ENCODE data around the gene SMIM9.
"Not testable (repeated sequence)": the region's sequence is repeated elsewhere in the genome, so short reads cannot be mapped to it uniquely, and the experiment has no call there.

Gene SMIM9

DNA sequence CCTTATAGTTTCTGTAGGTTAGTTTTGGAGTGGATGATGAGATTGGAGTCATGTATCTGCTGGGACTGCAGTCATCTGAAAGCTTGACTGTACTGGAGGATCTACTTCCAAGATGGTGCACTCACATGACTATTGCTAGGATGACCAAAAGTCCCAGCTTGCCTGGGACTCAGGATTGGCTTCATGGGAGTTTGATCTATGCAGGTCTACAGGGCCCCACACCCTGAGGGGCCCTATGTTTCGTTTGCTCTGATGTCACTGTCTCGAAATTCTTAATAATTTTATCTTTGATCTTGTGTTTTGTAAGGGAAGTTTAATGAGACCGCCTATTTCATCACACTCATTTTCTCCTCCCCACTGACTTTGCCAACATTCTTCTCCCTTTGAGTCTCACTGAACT is at the start of gene SMIM9:
Gene SMIM9 (minus strand): TSS at position 101 of the 400 bp plus-strand sequence. CDS start 3,806 bp downstream, outside the sequence.
- no peak for FAIRE-seq
- no peak for DNase-seq (ENCODE audit: low spot score)

- DNase-seq (ENCODE audit: low spot score); FAIRE-seq: not testable (repeated sequence)
These were observed 49.6 kb upstream of the SMIM9 start for GRCh38 chrX:154884069-154884468.

DNA sequence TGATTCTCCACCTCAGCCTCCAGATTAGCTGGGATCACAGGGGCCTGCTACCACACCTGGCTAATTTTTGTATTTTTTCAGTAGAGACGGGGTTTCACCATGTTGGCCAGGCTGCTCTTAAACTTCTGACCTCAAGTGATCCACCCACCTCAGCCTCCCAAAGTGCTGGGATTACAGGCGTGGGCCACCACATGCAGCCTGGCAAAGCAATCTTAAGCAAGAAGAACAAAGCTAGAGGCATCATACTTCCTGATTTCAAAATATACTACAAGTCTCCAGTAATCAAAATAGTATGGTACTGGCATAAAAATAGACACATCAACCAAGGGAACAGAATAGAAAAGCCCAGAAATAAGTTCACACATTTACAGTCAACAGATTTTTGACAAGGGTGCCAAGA is 38.9 kb upstream of the SMIM9 start:
- FAIRE-seq (no peak), DNase-seq (ENCODE audit: low spot score) (no peak)

GRCh38 chrX:154868522-154868921 is 34.1 kb upstream of the SMIM9 start:
- not testable (repeated sequence) for DNase-seq (ENCODE audit: low spot score); FAIRE-seq

GRCh38 chrX:154855256-154855655 is 20.8 kb upstream of the SMIM9 start:
- DNase-seq (ENCODE audit: low spot score) = no peak
- no peak for FAIRE-seq

DNA sequence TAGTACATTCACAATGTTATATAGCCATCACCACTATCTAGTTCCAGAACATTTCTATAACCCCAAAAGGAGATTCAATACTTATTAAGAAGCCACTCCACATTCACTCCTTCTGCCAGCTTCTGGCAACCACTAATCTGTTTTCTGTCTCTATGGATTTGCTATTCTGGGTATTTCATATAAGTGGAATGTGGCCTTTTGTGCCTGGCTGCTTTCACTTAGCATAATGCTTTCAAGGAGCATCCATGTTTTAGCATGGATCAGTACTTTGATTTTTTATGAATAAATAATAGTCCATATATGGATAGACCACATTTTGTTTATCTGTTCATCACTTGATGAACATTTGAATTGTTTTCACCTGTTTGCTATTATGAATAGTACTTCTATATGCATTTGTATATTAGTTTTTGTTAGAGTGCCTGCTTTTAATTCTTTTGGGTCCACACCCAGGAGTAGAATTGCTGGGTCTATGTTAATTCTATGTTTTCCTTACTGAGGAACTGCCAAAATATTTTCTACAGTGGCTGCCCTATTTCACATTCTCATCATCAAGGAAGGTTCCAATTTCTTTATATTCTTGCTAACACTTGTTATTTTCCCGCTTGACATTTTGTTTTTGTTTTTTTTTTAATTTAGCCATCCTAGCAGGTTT is 16.6 kb upstream of the SMIM9 start:
- FAIRE-seq (no peak), DNase-seq (ENCODE audit: low spot score) (no peak)

DNA sequence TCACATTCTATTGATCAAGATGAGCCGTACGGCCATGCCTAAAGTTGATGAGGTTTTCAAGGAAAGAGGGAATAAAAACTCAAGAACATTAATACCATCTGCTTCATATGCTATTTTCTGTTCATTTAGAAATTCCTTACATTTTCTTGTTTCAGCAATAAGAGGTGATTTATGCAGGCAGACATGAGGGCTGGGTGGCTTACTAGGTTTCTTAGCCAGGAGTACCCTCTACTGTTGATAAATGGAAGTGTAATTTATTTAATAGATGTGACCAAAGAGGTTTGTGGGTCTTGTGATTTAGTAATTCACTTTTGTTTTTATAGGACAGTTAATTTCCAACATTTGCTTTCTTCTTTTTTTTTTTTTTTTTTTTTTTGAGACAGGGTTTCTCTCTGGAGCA is 6.4 kb upstream of the SMIM9 start:
- peak; percentile 11 for DNase-seq (ENCODE audit: low spot score)
- no peak for FAIRE-seq

DNA sequence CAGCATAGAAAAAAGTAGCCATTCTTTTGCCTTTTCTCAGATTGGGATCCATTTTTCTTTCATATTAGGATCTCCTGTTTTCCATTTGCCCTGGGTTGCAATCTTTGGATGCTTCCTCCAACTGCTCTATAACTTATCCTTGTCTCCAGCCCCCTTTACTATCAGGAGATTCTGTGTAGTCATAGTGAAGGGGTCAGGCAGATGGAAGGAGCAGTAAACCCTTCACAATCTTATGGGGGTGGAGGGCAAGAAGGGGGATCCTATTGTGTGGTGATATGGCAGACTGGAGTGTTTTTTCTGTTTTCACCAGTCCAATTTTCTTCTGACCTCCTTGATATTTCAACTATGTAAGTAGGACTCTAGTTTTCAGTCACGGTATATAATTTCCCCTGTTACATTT is 1.7 kb upstream of the SMIM9 start:
- DNase-seq (ENCODE audit: low spot score) (no peak), FAIRE-seq (no peak)

DNA sequence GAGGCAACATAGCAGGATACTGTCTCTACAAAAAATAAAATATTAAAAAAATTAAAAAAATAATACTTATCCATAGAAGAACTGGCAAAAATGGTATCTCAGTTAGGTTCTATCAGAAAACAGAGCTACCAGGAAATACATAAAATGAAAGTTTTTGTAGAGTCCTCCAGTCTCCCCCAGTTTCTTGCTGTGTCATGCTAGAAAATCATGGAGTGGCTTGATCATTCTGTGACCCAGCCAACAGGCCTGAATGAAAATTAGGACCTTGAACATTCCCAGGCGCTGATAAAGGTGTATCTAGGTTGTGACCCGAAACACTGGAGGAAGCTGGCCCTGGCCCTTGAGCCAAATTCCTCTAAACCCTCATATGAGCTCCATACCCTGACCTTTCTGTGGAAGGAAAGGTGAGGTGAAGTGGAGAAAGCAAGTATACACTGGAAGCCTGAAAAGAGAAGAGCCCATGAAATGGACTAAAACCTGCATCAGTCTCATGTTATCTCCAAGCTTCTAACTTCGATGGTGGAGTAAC is 652 bp downstream of the SMIM9 start:
- no peak for DNase-seq (ENCODE audit: low spot score)
- FAIRE-seq = no peak

DNA sequence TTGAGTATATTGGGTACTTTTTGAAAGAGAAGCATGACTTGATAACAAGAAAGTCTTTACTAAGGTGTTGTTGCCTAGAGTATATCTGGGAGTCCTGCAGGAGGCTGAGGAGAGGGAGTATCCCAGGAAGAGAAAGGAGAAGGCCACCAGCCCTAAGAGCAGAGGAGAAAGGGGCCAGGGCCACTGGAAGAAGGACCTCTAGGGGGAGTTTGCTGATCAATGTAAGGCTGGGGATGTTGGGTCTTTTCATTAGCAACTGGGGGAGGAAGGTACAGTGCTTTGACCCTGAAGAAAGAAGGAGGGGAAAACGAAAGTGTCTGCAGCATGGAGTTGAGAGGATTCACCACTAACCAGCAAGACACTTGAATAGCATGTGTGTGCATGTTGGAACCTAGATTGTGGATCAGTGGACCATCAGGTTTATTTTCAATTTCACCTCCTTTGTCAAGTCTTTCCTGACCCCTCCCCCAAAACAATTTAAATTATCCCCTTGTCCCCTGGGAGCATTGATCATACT is 4.5 kb downstream of the SMIM9 start:
- DNase-seq (ENCODE audit: low spot score) (no peak), FAIRE-seq (no peak)

GRCh38 chrX:154829134-154829533 is 5.3 kb downstream of the SMIM9 start:
- no peak for DNase-seq (ENCODE audit: low spot score)

DNA sequence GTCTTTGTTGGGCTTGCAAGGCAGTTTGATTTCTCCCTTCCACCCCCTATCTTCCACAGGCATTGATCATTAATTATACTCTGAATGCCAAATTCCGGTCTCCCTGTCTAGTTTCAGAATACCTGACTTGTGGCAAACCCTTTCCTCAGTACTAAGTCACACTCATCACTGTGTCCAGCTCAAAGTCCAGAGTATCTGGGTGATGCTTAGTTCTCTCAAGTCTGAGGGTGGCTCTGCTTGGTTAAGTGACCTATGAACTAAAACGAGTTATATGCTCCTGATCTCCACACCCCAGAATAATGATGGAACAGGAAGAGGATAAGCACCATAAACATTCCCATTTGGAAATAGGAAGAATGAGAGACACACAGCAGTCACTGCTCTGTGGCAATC is 6.5 kb downstream of the SMIM9 start:
- no peak for FAIRE-seq
- no peak for DNase-seq (ENCODE audit: low spot score)

More at GRCh38 chrX:154829134-154829533, 5.3 kb downstream of the SMIM9 start:
- no peak for FAIRE-seq

DNA sequence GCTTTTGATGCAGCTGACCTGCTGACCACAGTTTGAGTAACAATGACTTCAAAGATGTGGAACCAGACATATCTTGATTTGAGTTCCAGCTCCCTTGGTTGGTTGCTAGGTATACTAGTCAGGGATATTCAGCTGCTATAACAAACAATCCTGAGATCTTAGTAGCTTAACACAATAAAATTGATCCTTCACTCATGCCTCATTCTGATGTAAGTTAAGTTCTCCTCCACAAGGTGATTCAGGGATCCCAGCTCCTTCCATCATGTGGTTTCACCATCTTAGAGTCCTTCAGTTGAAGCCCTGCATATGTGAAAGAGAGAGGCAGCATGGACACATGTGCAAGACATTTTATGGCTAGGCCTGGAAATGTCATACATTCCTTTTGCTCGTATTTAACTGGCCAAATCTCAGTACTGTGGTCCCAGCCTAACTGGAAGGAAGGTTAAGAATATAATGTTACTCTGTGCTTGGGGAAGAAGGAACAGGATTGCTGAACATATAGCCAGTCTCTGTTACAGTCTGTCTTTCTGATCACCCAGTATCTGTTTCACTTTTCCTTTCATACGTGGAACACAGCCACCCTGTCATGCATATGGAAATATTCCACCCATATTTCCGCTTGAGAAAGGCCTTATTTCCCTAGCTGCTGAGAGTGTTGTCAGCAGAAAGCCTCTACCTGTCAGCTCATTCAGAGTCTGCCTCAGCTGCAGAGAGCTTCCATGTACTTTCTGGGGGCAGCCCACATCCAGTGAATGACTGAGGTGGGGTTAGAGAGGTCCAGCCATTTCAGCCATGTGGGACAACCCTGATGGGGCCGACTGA is 7.1 kb downstream of the SMIM9 start:
- FAIRE-seq (no peak), DNase-seq (ENCODE audit: low spot score) (no peak)

DNA sequence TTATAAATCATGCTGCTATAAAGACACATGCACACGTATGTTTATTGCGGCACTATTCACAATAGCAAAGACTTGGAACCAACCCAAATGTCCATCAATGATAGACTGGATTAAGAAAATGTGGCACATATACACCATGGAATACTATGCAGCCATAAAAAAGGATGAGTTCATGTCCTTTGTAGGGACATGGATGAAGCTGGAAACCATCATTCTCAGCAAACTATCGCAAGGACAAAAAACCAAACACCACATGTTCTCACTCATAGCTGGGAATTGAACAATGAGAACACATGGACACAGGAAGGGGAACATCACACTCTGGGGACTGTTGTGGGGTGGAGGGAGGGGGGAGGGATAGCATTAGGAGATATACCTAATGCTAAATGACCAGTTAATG is 8.9 kb downstream of the SMIM9 start:
- not testable (repeated sequence) for DNase-seq (ENCODE audit: low spot score); FAIRE-seq

DNA sequence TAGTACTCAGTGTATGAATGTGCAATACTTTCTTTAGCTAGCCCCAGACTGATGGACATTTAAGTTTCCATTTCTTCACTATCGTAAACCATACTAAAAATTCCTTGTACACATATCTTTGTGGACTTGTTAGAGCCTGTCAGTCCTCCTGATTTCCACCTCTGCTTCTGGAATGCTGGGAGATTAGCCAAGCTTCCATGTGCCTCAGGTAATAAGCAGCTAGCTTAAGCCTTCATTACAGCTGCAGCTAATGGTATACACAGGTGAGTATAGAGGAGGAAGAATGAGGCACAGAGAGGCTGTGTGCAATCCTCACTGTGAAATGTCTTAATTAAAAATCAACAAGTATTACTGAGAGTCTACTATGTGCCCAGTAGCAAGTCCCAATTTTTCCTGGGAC is 9.8 kb downstream of the SMIM9 start:
- DNase-seq (ENCODE audit: low spot score) (no peak), FAIRE-seq (no peak)

GRCh38 chrX:154822029-154822428 is 12.4 kb downstream of the SMIM9 start:
- DNase-seq (ENCODE audit: low spot score) = no peak
- no peak for FAIRE-seq

- no peak for DNase-seq (ENCODE audit: low spot score)
These were observed 12.9 kb downstream of the SMIM9 start for GRCh38 chrX:154821523-154821922.

DNA sequence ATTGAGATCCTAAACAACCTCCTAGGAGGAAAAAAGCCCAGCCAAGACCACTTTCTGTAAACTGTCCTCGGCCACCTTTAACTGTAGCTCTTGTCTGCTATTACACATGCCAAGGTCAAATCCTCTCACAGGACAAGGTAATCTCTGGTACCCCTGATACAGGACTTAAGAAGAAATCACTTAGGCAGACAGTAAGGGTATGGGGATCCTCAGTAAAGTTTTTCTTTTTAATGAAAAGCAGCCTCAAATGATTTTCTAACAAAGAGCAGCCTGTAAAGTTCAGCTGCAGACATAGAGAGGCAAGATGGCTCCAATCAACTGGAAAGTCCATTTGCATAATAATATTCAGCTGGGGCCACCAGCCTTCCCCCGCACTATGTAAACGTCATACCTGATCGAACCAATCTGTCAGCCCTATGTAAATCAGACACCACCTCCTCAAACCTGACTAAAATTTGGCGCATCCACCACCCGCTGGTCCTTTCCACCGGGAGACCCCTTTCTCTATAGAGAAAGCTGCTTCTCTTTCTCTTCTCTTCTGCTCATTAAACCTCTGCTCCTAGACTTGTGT is 14.6 kb downstream of the SMIM9 start:
- no peak for DNase-seq (ENCODE audit: low spot score)
- FAIRE-seq = no peak

More at GRCh38 chrX:154821523-154821922, 12.9 kb downstream of the SMIM9 start:
- FAIRE-seq = no peak

DNA sequence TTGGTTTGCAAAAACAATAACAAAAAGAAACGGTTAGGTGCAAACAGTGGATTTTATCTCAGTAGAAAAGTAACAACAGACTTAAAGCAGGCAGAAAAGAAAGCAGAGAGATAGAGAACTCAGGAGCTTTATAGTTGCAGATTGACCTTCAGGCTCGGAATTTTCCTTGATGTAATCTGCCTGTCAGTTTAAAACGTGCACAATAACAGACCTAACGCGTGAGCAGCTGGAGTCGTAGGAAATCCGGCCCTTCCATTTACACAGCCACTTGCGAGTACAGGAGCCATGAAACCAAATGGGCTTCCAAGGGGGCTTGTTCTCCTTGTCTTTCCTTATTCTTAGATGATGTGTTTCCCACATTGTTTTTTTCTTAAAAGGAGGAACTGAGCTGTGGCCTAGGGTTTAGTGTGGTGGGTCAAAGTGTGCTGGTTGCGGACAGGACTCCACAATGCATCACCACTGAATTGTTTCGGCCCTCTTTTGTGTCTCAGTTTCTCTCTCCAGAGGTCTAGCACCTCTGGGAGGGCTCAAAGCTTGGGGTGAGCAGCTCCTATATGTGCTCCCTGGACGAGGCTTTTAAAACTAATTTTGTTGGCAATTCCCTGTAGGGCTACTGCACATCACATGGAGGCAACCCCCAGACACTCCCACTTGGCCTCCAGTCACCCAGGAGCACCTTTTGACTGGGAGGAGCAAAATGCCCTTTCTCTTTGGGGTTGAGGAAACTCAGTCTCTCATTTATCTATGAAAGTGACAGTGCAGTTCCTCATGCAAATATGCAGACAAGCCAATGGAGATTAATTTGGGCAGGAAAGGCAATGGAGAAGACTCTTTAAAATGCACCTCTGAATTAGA is 15.3 kb downstream of the SMIM9 start:
- FAIRE-seq = no peak
- no peak for DNase-seq (ENCODE audit: low spot score)

GRCh38 chrX:154817048-154817618 is 17.3 kb downstream of the SMIM9 start:
- DNase-seq (ENCODE audit: low spot score); FAIRE-seq: not testable (repeated sequence)
